Esophagus muscularis mucosa (tissue), 4 donors: ENCODE data around the gene UCP2. TPM values are rescaled to one million over a fixed set of nuclear protein-coding genes. Genes with fewer than 3 reads are reported as not detected.
"Not testable (repeated sequence)": the region's sequence is repeated elsewhere in the genome, so short reads cannot be mapped to it uniquely, and the experiment has no call there.

Source experiments
- DNase-seq: peaks from one replicate; pipeline ENCODE4 v3.0.0-alpha.2; 2017; ENCODE audit errors: extremely low spot score
- H3K27ac ChIP-seq, 4 donors: fragments of 200-600 bp; sonication (generic); replicated peaks in 1 of 4; 1 replicate in 3 of 4; 2 replicates in 1 of 4; pipeline ENCODE4 v1.5.1; 2016 to 2019; ENCODE audit warnings: mild to moderate bottlenecking in 1 of 4
- H3K27me3 ChIP-seq, 4 donors: fragments of 200-600 bp; sonication (generic); one replicate each; pipeline versions ENCODE4 v1.5.1 to v1.6.0; 2016 to 2019
- H3K36me3 ChIP-seq, 4 donors: fragments of 200-600 bp; sonication (generic); one replicate each; pipeline ENCODE4 v1.5.1; 2016 to 2019
- H3K4me1 ChIP-seq, 4 donors: fragments of 200-600 bp; sonication (generic); one replicate each; pipeline ENCODE4 v1.5.1; 2016 to 2019
- H3K4me3 ChIP-seq, 4 donors: fragments of 200-600 bp; sonication (generic); 1 replicate in 2 of 4; 2 replicates in 2 of 4; pipeline ENCODE4 v1.5.1; 2016 to 2019; ENCODE audit warnings: mild to moderate bottlenecking in 4 of 4, moderate library complexity in 1 of 4
- H3K9me3 ChIP-seq, 4 donors: fragments of 200-600 bp; sonication (generic); 1 replicate in 3 of 4; 2 replicates in 1 of 4; pipeline ENCODE4 v1.5.1; 2016 to 2019
- CTCF ChIP-seq, 3 experiments: fragments of 200-600 bp in 2 of 3; fragments of 450-650 bp in 1 of 3; sonication (generic) in 2 of 3; IDR thresholded peaks; one replicate each; pipeline ENCODE4 v1.5.1; 2017 to 2019; ENCODE audit warnings: antibody characterized with exemption in 3 of 3, mild to moderate bottlenecking in 2 of 3, moderate library complexity in 1 of 3
- EP300 ChIP-seq: sonication (generic); formaldehyde crosslinking; IDR thresholded peaks from one replicate; pipeline ENCODE4 v1.6.1; 2017; ENCODE audit warnings: antibody characterized with exemption
- POLR2A ChIP-seq: fragments of 450-650 bp; IDR thresholded peaks from one replicate; pipeline ENCODE4 v1.6.1; 2017; ENCODE audit warnings: antibody characterized with exemption, moderate library complexity, mild to moderate bottlenecking, low read depth
- POLR2AphosphoS5 ChIP-seq, 2 donors: sonication (generic); formaldehyde crosslinking; IDR thresholded peaks; one replicate each; pipeline ENCODE4 v1.6.1; 2017; ENCODE audit warnings: antibody characterized with exemption in 2 of 2
- WGBS: methylation state at CpG from one replicate; pipeline ENCODE4 v1.1.5; 2018; 5-methylcytosine and 5-hydroxymethylcytosine counted together
- intact Hi-C: fragments of 100-400 bp; cut with DNase I; formaldehyde crosslinking; loops from one replicate; pipeline ENCODE4 v1.15.1; 2023
- total RNA-seq, 4 donors: library from RNA; depleted of rRNA; stranded (reverse); fragments of >200 nt; gene quantifications; one replicate each; pipeline versions ENCODE4 v1.1.0 to v1.2.1, GENCODE V29; 2016

The UCP2 gene
- total RNA-seq, 4 donors from 2014 or later = 22.4 to 43.6 (median 30.9) TPM

GRCh38 chr11:73939096-73939495, 43.5 kb downstream of the UCP2 start:
- Histone ChIP-seq H3K4me1 (no peaks in the 10 kb centered on the region), H3K36me3 (peaks cover 0 to 10% (median 2%) of the 10 kb centered on the region in 4 donors), H3K27ac (no peak overlapping the region), H3K9me3 (no peaks in the 10 kb centered on the region), H3K4me3 (no peak overlapping the region), H3K27me3 (no peaks in the 10 kb centered on the region)
- intact Hi-C loops = no loop called here
- TF ChIP-seq POLR2AphosphoS5 (IDR thresholded peaks at IDR 0.05) = no peak
- no peak for TF ChIP-seq POLR2A
- TF ChIP-seq CTCF (IDR thresholded peaks at IDR 0.05) = no peak
- no peak for TF ChIP-seq EP300
- no peak for DNase-seq
- WGBS = 81% methylated on average over 4 of the region's 4 CpGs

GRCh38 chr11:73936047-73936446, 46.6 kb downstream of the UCP2 start:
- H3K27me3 ChIP-seq, DNase-seq, H3K4me3 ChIP-seq, H3K27ac ChIP-seq, H3K4me1 ChIP-seq, H3K9me3 ChIP-seq, intact Hi-C loops: not testable (repeated sequence)
- H3K36me3 ChIP-seq = peaks cover 8 to 40% (median 13%) of the 10 kb centered on the region in 4 donors
- WGBS = 88% methylated on average over 2 of the region's 25 CpGs

GRCh38 chr11:73932781-73933180, 49.9 kb downstream of the UCP2 start:
- no peaks in the 10 kb centered on the region for H3K4me1 ChIP-seq
- peaks cover 24 to 71% (median 39%) of the 10 kb centered on the region in 4 donors for H3K36me3 ChIP-seq
- no peak overlapping the region for H3K4me3 ChIP-seq
- no peak for DNase-seq
- 91% methylated on average over 7 of the region's 7 CpGs for WGBS
- no peak overlapping the region for H3K27ac ChIP-seq
- no peaks in the 10 kb centered on the region for H3K27me3 ChIP-seq
- intact Hi-C loops = no loop called here
- H3K9me3 ChIP-seq = no peaks in the 10 kb centered on the region
- TF ChIP-seq EP300 = no peak
- no peak for TF ChIP-seq POLR2AphosphoS5 (IDR thresholded peaks at IDR 0.05)
- TF ChIP-seq CTCF (IDR thresholded peaks at IDR 0.05) = no peak
- TF ChIP-seq POLR2A = no peak

GRCh38 chr11:73931951-73932350, 50.7 kb downstream of the UCP2 start:
- intact Hi-C loops = no loop called here
- Histone ChIP-seq H3K4me1 (no peaks in the 10 kb centered on the region), H3K36me3 (peaks cover 32 to 79% (median 47%) of the 10 kb centered on the region in 4 donors), H3K4me3 (no peak overlapping the region), H3K27me3 (no peaks in the 10 kb centered on the region), H3K27ac (no peak overlapping the region), H3K9me3 (no peaks in the 10 kb centered on the region)
- 92% methylated on average over 6 of the region's 6 CpGs for WGBS
- no peak for DNase-seq
- TF ChIP-seq CTCF (IDR thresholded peaks at IDR 0.05) (no peak), POLR2A (no peak), EP300 (no peak), POLR2AphosphoS5 (IDR thresholded peaks at IDR 0.05) (no peak)

GRCh38 chr11:73931039-73931645, 51.5 kb downstream of the UCP2 start:
- Histone ChIP-seq H3K9me3 (no peaks in the 10 kb centered on the region), H3K4me3 (no peak overlapping the region), H3K27me3 (no peaks in the 10 kb centered on the region), H3K4me1 (no peaks in the 10 kb centered on the region), H3K27ac (no peak overlapping the region), H3K36me3 (peaks cover 40 to 87% (median 55%) of the 10 kb centered on the region in 4 donors)
- intact Hi-C loops = no loop called here
- TF ChIP-seq CTCF (IDR thresholded peaks at IDR 0.05) (peak in 1 of 3 experiments; percentile 26), POLR2AphosphoS5 (IDR thresholded peaks at IDR 0.05) (no peak)
- 63% methylated on average over 7 of the region's 7 CpGs for WGBS
- DNase-seq = no peak
